ENCODE data around the gene SLC12A4.

GRCh38 chr16:67909056-67909742 is 59.2 kb downstream of the SLC12A4 start:
- no peak for TF ChIP-seq CTCF (optimal IDR thresholded peaks at IDR 0.05 in 1 of 3, IDR thresholded peaks at IDR 0.05 in 1 of 3, conservative IDR thresholded peaks at IDR 0.05 in 1 of 3; ENCODE audit: extremely low read depth in 1 of 3, insufficient read depth in 2 of 3, low read length in 3 of 3)
- no peak for TF ChIP-seq EZH2 (IDR thresholded peaks at IDR 0.05; ENCODE audit: low read length)

All from keratinocyte (primary cell).